Measurements from ENCODE around the gene ALPK1. TPM values are rescaled to one million over a fixed set of nuclear protein-coding genes. Genes with fewer than 3 reads are reported as not detected.

ALPK1 gene
- total RNA-seq, 4 donors from 2014 or later: 16.5 to 38.1 (median 31.5) TPM

DNA sequence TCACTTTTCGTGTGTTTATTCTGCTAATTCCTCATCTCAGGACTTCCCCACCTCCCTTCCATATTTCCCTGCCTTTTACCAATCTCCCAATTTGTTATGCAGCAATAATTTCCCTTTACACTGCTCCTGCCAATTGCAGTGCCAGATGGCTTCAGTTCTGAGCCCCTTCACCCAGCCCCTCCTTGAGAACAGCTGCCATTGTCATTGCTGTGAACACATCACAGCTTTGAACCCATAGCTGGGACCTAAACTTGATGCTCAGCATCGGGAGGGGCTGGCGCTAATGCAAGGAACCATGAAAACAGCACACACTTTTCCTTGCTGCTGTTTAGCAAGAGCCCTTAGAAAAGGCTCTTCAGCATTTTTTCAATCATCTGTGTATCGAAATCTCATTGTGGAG lies 104.9 kb downstream of the ALPK1 start:
- no peaks in the 10 kb centered on the region for H3K27me3 ChIP-seq
- peaks cover 0 to 17% (median 0%) of the 10 kb centered on the region in 4 donors for H3K4me1 ChIP-seq
- H3K9me3 ChIP-seq: no peaks in the 10 kb centered on the region
- 73 to 77% methylated on average over 4 of the region's 4 CpGs for WGBS, 2 donors
- H3K4me3 ChIP-seq: no peak overlapping the region
- no peak for DNase-seq (ENCODE audit: low spot score in 2 of 2)
- H3K27ac ChIP-seq: no peak overlapping the region
- no peak for TF ChIP-seq POLR2A (IDR thresholded peaks at IDR 0.05)
- TF ChIP-seq EP300 (IDR thresholded peaks at IDR 0.05): no peak
- TF ChIP-seq, protein P1, sequence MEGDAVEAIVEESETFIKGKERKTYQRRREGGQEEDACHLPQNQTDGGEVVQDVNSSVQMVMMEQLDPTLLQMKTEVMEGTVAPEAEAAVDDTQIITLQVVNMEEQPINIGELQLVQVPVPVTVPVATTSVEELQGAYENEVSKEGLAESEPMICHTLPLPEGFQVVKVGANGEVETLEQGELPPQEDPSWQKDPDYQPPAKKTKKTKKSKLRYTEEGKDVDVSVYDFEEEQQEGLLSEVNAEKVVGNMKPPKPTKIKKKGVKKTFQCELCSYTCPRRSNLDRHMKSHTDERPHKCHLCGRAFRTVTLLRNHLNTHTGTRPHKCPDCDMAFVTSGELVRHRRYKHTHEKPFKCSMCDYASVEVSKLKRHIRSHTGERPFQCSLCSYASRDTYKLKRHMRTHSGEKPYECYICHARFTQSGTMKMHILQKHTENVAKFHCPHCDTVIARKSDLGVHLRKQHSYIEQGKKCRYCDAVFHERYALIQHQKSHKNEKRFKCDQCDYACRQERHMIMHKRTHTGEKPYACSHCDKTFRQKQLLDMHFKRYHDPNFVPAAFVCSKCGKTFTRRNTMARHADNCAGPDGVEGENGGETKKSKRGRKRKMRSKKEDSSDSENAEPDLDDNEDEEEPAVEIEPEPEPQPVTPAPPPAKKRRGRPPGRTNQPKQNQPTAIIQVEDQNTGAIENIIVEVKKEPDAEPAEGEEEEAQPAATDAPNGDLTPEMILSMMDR (IDR thresholded peaks at IDR 0.05): no peak
- H3K36me3 ChIP-seq: no peaks in the 10 kb centered on the region

DNA sequence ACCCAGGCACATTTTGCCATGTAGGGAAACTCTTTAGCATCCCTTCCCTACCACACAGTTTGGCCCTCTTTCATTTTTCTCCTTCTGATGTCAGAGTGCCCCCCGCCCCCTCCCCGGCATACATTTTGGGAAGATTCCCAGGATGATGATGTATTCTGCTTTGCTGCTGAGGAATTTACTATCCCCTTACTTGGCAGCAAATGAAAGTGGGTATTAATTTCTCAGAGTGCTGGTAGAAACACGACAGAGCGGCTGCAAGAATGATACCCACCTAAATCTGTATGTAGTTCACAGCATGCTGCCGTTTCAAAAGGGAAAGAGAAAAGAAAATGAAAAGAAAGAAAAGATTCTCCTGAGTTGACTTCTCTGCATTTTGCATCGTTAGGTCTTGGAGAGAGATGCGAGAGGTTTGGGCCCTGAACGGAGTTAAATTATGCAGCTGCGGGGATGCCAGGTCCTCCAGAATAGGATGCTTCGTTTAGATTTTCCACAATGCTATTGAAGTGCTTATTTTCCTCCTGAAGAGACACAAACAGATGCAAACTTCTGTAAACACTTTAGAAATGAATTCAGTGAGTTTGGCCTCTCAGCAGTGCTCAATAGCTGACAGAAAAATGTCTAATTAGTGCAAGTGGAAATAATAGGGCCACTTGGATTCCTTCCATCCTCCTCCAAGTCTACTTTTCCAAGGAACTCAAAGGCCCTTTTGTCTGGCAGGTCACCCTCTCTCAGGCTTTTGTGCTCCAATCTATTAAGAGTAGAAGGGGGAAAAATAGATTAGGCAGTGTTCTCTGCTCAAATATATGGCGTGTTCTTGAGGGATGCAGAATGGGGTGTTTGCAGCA lies 106.2 kb downstream of the ALPK1 start:
- H3K27me3 ChIP-seq: no peaks in the 10 kb centered on the region
- DNase-seq (ENCODE audit: low spot score in 2 of 2): no peak
- peaks cover 0 to 17% (median 0%) of the 10 kb centered on the region in 4 donors for H3K4me1 ChIP-seq
- no peaks in the 10 kb centered on the region for H3K36me3 ChIP-seq
- peak overlapping the region in 1 of 4 donors; percentile 13 for H3K27ac ChIP-seq
- H3K9me3 ChIP-seq: no peaks in the 10 kb centered on the region
- TF ChIP-seq EP300 (IDR thresholded peaks at IDR 0.05) (no peak), POLR2A (IDR thresholded peaks at IDR 0.05) (no peak)
- TF ChIP-seq, protein P1 (IDR thresholded peaks at IDR 0.05): no peak
- H3K4me3 ChIP-seq: peak overlapping the region in 1 of 4 donors; percentile 2
- WGBS, 2 donors: 36 to 37% methylated on average over 11 of the region's 11 CpGs

DNA sequence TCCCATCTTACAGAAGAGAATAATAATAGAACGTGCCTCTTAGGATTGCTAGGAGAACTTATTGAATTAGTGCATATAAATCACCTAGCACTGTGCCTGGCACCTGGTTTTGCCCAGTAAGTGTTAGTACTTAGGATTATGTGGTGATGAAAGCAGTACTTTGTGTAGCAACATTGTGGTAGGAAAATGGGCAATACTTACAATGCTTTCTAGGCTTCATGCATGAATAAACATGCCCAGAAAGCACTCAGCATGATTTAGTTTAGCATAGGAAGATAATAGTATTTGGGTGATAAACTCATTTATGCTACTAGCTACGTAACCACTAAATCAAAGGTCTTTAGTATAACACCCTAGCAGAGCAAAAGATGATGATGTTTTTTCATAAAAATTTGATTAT lies 113.2 kb downstream of the ALPK1 start:
- Histone ChIP-seq H3K36me3 (peaks cover 0 to 35% (median 0%) of the 10 kb centered on the region in 3 donors), H3K27me3 (no peaks in the 10 kb centered on the region), H3K9me3 (no peaks in the 10 kb centered on the region), H3K4me1 (no peaks in the 10 kb centered on the region), H3K27ac (no peak overlapping the region), H3K4me3 (no peak overlapping the region)
- TF ChIP-seq, protein P1 (IDR thresholded peaks at IDR 0.05): no peak
- WGBS, 2 donors: 85 to 88% methylated on average over 2 of the region's 2 CpGs
- no peak for DNase-seq (ENCODE audit: low spot score in 2 of 2)

DNA sequence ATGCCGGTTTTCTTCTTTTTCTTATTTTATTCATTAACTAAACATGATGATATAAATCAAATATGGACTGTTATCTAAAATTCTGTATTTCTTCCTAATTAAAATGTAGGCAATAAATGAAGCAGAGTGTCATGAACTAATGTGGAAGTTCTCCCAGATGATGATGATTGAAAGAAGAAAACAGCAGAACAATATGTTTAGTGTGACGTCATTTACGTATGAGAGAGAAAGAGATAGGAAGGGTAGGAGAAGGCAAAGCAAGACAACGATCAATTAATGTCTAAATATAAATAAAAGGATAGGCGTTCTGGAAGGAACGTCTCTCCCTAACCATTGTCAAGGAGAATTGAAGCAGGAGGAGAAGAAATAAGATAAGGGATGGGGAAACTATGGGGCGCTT lies 113.6 kb downstream of the ALPK1 start:
- no peak for TF ChIP-seq EP300 (IDR thresholded peaks at IDR 0.05)
- TF ChIP-seq, protein P1 (IDR thresholded peaks at IDR 0.05): no peak
- TF ChIP-seq POLR2A (IDR thresholded peaks at IDR 0.05): no peak
- Histone ChIP-seq H3K27me3 (no peaks in the 10 kb centered on the region), H3K36me3 (peaks cover 0 to 38% (median 0%) of the 10 kb centered on the region in 3 donors), H3K27ac (no peak overlapping the region), H3K4me3 (no peak overlapping the region), H3K9me3 (no peaks in the 10 kb centered on the region), H3K4me1 (no peaks in the 10 kb centered on the region)
- WGBS, 2 donors: 89 to 92% methylated on average over 7 of the region's 7 CpGs
- DNase-seq (ENCODE audit: low spot score in 2 of 2): no peak

DNA sequence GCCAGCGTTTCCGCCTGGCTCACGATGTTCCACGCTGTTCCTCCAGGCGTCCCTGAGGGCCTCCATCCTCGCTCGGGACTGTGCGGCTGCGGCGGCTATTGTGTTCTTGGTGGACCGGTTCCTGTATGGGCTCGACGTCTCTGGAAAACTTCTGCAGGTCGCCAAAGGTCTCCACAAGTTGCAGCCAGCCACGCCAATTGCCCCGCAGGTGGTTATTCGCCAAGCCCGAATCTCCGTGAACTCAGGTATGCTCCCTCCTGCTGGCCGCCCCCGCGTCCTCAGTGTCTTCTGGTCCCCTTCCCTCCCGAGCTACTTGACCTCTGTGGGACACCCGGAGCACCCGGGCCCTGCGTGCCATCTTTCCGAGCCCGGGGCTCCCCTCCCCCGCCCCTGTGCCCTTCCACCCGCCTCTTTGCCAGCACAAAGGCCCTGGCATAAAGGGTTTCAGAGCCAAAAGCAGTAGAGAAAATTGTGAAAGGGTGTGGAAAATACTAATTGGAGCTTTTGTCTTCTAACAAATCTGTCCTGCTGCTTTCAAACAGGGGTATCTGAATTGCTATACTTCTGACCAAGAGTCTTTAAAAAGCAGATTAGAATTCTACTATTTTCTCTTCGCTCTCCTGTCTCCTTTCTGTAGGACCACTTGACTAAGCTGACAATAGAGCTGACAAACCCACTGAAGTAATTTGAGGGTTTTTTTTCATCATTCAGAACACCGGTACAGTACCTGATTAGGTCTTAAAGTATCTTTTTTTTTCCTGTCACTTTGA lies 114.8 kb downstream of the ALPK1 start:
- Histone ChIP-seq H3K27me3 (no peaks in the 10 kb centered on the region), H3K9me3 (peaks cover 0 to 4% (median 0%) of the 10 kb centered on the region in 4 donors), H3K27ac (no peak overlapping the region), H3K36me3 (peaks cover 0 to 47% (median 0%) of the 10 kb centered on the region in 3 donors), H3K4me3 (no peak overlapping the region), H3K4me1 (no peaks in the 10 kb centered on the region)
- DNase-seq (ENCODE audit: low spot score in 2 of 2): no peak
- WGBS, 2 donors: 62 to 73% methylated on average over 32 of the region's 32 CpGs
- TF ChIP-seq, protein P1 (IDR thresholded peaks at IDR 0.05): no peak
- no peak for TF ChIP-seq EP300 (IDR thresholded peaks at IDR 0.05)
- TF ChIP-seq POLR2A (IDR thresholded peaks at IDR 0.05): no peak

All from tibial nerve (tissue), 4 donors.